Stimulated activated CD4-positive, alpha-beta T cell treated with anti-CD3 and anti-CD28 coated beads, Interleukin-15, amount 100 ng/mL, for 1 hour (primary cell): ENCODE results near the gene CCDC185.

ENCODE experiments used
- DNase-seq, 2 donors: peaks; one replicate each; pipeline ENCODE4 v3.0.0-alpha.2; 2020; ENCODE audit warnings: low read depth in 1 of 2, low spot score in 1 of 2

Gene CCDC185

DNA sequence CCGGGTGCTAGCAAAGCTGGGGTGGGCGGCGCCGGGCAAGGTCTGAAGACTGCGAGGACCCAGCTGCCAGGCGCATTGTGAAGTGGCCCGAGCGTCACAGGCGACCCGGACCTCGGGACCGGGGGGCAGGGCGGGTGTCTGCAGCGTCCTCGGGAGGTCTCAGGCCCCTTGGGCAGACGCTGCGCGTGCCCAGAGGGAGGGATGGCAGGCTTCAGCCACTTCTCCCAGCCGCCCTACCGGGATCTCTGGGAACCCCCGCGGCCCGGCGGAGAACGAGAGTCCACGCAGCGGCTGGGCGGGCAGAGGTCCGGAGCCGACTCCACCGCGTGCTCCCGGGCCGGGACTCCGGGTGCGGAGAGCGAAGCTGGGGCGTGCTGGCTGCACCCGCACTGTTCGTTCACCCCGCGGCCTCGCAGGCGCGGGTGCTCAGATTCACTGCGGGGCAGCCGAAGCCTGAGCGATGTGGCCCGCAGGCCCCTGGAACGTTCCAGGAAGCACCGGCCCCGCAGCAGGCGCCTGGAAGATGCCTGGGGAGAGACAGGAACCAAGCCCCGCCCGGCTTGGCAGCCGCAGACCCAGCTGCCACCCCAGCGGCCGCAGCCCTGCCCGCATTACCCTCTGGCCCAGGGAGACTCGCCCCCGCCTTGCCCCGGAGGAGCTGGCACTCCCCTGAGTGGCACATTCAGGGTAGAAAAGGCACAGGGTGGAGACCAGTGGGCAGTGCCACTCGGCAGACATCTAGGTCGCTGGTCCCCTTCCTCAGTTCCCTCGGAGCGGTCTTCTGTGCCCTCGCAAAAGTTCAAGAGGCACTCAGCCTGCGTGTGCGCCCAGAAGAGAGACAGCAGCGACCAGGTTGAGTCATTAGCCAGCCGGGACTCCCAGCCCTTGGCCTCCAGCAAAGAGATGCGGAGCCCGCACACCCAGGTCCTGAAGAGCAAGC lies at the start of gene CCDC185:
TSS of gene CCDC185 (plus strand) at position 141 of the 940 bp plus-strand sequence. CDS start at position 202, 61 bp downstream.
- no peak for DNase-seq

- no peak for DNase-seq
These were observed 49.5 kb upstream of the CCDC185 start for GRCh38 chr1:223343692-223344091.

GRCh38 chr1:223344491-223344890 lies 48.7 kb upstream of the CCDC185 start:
- DNase-seq = no peak

GRCh38 chr1:223345720-223346119 lies 47.5 kb upstream of the CCDC185 start:
- DNase-seq = no peak

- DNase-seq = no peak
These were observed 46.9 kb upstream of the CCDC185 start for GRCh38 chr1:223346311-223346710.

- no peak for DNase-seq
These were observed 45.6 kb upstream of the CCDC185 start for GRCh38 chr1:223347583-223347982.

DNA sequence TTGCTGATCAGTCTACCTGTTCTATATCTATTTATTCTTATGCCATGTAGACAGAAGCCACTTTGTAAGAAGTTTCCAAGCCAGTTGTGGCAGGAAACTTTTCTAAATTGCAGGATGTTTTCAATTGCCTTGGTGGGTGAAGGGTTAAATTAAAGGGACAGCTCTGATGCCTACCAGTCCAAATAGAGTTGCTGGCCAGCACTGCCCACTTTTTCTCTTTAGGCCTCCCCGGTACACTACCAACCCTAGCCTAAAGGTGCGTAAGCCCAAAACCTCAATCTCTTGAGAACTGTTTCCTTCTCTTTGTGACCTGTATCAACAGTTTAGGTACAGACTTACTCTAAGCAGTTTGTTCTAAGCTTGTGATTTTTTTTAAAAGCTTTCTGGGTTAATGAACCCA lies 44.8 kb upstream of the CCDC185 start:
- DNase-seq = no peak

GRCh38 chr1:223349241-223349640 lies 44.0 kb upstream of the CCDC185 start:
- no peak for DNase-seq

DNA sequence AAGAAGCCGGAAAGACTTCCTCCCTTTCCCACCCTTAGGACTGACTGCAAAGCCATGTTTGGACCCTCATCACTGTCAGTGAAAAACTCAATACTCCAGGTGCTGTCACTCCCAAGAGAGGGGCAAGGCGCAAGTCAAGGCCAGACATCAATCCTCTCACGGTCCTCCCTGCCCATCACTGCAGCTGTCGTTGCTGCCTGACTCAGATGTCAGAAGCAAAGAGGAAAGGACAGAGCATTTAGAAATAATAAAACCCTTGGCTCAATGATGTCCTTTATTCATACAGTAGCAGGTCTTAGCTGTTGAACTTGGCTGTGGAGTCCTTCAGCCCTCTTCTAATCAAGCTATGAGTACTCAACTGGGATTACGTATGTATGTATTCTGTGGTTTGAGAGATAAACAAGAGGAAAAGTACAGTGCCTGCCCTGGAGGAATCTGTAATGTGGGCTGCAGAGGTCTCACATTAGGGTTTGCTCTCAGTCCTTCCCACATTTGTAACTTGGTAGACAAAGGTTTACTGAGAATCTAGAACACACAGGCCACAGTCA lies 42.8 kb upstream of the CCDC185 start:
- DNase-seq = no peak

DNA sequence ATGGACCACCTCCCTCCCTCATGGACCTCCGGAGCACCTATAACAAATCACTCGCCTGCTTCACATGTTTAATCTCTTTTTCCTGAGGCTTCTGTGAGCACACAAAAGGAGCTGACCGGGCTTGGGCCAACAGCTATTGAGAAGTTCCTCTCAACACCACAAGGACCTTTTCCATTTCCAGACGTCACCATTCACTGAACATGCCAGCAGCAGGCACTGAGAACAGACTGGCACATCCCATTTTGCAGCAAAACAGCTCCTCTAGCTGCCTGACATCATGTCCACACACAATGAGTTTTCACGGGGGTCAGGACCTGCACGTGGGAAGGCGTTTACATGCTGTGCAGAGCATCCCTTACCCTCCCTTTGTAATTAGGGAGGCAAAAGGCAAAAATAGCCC lies 40.3 kb upstream of the CCDC185 start:
- DNase-seq = no peak

- no peak for DNase-seq
These were observed 39.3 kb upstream of the CCDC185 start for GRCh38 chr1:223353939-223354338.

DNA sequence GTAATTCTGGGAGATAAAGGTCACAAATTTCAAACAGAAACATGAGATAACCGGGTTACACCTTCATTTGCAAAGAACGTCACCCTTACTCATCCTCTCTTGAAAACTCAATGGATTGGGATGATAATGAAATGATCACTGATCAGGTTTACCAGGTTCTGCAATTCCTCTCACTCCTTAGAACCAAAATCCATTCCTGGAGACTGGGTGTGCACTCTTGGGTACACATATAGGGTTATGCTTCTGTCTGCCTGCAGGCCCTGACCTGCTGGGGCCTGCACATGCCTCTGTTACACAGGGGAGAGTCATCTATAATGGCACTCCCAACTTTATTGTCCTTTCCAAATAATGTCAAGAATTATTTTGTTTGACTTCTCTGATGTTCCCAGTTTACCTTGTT lies 37.5 kb upstream of the CCDC185 start:
- DNase-seq = no peak

DNA sequence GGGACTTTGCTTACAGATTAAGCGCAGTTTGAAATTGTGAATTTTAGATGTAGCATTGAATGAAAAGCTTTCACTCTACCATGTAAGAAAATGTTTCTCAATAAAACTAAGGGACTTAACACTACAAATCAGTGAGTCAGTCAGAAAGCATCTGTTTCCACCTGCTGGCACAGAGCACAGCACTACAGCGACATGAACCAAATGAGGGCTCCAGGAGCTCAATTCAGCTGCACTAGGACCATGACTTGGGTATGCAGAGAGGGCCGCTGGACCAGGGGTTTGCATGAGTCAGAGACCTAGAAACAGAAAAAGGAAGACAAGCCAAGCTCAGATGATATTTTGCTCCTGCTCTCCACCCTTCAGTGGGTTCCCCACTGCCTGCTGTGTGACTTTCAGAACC lies 34.4 kb upstream of the CCDC185 start:
- DNase-seq = no peak

DNA sequence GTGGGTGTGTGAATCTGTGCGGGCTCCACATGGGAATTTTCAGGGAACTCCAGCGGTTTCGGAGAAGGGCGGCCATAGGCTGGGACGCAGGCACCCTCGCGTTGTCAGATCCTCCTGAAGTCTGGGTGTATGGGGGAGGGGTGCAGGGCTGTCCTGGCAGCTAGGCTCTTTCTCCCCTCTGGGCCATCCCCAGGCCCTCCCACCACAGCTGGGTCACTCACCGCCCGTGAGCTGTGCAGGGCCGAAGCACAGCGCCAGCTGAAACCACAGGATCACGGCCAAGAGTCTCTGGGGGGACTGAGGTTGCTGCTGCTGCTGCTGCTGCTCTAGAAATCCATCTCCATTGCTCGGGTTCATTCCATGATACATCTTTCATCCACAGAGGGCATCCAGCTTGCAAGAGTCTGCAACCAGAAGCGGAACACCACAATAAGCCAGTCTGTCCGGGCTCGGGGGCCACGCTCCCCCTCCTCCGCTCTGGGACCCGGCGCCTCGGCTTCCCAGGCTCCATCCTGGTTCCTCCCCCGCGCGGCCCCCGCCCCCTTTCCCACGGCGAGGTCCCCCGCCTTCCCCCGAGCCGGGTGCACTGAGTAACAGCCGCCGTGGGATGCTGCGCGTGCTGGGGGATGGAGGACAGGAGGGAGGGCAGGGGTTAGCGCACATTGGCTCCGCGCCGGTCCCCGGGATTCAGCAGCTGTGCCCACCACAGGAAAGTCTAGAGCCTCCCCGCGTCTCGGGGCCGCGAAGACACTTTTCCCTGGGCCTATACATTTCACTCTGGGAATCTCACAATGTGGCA lies 30.0 kb upstream of the CCDC185 start:
- DNase-seq = peak in 1 of 2 donors; percentile 3

DNA sequence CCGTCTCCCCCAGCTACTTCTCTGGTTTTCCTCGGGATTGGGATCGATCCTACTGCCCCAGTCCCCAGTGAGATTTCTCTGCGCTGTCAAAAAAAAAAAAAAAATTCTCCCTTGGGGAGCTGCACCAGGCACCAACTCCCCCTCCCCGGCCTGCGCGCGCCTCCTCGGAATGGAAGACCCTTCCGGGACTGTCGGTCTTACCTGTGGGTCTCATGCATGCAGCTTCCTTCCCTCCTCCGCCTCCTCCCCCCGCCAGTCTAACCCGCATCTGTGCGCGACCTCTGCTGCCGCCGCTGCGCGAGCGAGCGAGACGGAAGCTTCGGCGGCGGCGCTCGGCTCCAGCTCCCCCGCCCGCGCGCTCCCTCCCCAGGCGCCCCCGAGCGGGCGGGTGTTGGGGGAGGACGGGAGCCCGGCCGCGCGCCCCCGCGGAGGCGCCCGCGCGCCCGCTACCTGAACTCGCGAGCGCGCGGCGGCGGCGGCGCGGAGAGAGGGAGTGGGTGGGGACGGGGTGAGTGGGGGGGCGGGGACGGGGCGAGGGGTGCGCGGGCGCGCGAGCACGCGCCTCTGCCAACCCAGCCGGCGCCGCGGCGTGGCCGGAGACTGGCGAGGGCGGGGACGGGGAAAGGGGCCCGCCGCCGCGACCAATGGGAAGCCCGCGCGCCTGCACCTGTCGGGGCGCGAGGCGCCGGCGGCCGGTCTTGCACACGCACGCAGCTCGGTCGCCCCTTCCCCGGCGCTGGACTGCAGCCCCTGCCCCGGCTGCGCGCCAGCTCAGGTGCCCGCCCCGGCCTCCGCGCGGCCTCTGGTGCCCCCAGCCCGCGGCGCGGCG lies 29.1 kb upstream of the CCDC185 start, which contains the start of gene SUSD4:
TSS of gene SUSD4 (minus strand) at position 321 of the 829 bp plus-strand sequence. CDS start 751 bp downstream, outside the sequence.
- DNase-seq = peak; percentile 52 to 57

DNA sequence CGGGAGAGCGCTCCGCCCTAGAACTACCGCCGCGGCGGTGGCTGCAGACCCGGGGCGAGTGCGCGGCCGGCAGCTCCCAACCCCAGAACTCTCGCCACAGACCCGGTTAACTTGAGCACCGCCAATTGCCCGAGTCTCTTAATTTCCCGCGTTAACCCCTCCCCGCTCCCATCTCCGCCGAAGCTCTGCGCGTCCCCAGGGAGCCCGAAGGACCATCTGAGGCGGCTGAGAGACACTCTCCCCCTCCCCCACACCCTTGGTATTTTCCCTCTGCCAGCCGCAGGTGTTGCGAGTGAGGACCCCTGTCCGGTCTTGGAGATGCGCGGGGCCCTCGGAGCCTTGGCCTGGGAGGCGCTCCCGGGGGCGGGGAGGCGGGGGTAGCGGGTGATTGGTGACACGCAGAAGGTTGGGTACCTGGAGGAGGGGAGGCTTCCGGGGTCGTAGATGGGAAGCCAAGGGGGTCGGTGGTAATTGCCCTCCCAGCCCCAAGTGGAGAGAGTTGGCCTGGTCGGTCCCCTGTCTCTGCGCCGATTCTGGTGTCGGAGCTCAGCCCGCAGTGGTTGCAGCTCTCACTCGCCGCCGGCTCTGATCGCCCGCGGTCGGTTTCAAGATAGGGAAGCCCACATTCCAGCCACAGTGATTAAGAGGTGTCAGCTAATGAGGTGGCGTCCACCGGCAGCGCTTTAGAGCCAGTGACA lies 28.4 kb upstream of the CCDC185 start:
- DNase-seq = peak in 1 of 2 donors; percentile 2

DNA sequence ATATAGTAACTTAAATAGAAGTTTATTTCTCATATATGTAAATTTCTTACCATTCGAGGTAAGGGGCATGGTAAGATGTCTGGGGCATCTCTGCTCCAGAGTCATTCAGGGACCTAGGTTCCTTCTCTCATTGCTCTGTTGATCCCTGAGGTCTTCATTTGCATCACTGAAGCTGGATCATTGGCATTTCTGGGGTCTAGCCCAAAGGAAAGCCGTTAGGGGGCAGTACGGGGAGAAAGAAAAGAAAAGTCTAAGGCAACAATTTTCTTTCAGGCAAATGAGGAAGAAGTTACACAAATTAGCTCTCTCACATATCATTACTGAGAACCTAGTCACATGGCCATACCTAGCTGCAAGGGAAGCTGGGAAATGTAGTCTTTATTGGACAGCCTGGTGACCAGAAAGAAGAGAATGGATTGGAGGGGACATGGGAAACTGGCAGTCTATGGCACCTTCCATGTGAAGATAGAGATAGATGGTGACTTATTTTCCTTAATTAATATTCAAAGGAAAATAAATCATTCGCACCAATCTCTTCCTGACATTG lies 19.1 kb upstream of the CCDC185 start:
- DNase-seq = no peak

GRCh38 chr1:223378754-223379153 lies 14.5 kb upstream of the CCDC185 start:
- DNase-seq = no peak

DNA sequence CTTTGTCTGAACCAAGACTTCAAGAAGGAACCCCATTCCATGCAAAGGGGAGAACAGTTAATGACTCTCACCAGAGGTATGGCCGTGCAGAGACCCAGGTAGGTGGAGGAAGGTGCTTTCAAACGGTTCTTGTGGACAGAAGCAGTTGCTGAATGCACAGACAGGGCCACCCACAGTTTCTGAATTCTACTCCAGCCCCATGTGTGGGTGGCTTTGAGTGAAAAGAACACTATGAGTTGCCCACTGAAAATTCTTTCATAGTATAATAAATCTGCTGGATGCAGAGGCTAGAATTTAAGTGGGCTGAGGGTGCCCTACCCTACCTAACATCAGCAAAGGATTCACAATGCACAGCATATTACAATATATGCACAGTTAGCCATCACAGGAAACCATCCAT lies 7.2 kb upstream of the CCDC185 start:
- no peak for DNase-seq

- DNase-seq = no peak
These were observed 2.6 kb upstream of the CCDC185 start for GRCh38 chr1:223390618-223391017.
